Bronchial epithelial cell (primary cell): ENCODE measurements around the gene KRR1. TPM values are rescaled to one million over a fixed set of nuclear protein-coding genes. Genes with fewer than 3 reads are reported as not detected.

Source experiments
- DNase-seq: peaks from one replicate; pipeline ENCODE4 v3.0.0-alpha.2; 2010; ENCODE audit warnings: low read depth
- FAIRE-seq: peaks from 2 replicates; lab custom pipeline; 2011; peaks lifted over from hg19 to GRCh38; lab: Jason Lieb, UNC
- H3K27me3 ChIP-seq: 2 replicates; pipeline ENCODE4 v1.5.1; 2011; ENCODE audit warnings: low read length; ENCODE audit not compliant: control insufficient read depth, insufficient read depth
- H3K36me3 ChIP-seq: 2 replicates; pipeline ENCODE4 v1.5.1; 2011; ENCODE audit warnings: low read length; ENCODE audit not compliant: control insufficient read depth, insufficient read depth
- H3K4me3 ChIP-seq: 2 replicates; pipeline ENCODE4 v1.5.1; 2011; ENCODE audit warnings: mild to moderate bottlenecking, low read depth, low read length, control low read depth
- CTCF ChIP-seq: IDR thresholded peaks from 2 replicates; pipeline ENCODE4 v1.5.1; 2011; ENCODE audit warnings: mild to moderate bottlenecking, moderate library complexity, low read length, control low read depth, inconsistent platforms; ENCODE audit not compliant: insufficient read depth, severe bottlenecking
- total RNA-seq: library from RNA; depleted of rRNA; stranded (reverse); fragments of >200 nt; gene quantifications from 2 replicates; pipeline ENCODE4 v1.2.1, GENCODE V29; 2014

Gene KRR1
- total RNA-seq = 23.2 and 30.8 TPM in 2 replicates

GRCh38 chr12:75511116-75512048 is at the start of gene KRR1:
KRR1 (minus strand) TSS chr12:75511609; CDS start chr12:75511597, 12 bp downstream.
- Histone ChIP-seq H3K4me3 (peak within 1 kb of the TSS; percentile 64), H3K36me3 (peaks cover 5% of the 10 kb centered on the region), H3K27me3 (no peaks in the 10 kb centered on the region)
- no peak for TF ChIP-seq CTCF
- FAIRE-seq (peak; percentile 97), DNase-seq (peak; percentile 98)

GRCh38 chr12:75560167-75560566 is 48.8 kb upstream of the KRR1 start:
- no peak for FAIRE-seq
- no peaks in the 10 kb centered on the region for H3K27me3 ChIP-seq

GRCh38 chr12:75558287-75558686 is 46.9 kb upstream of the KRR1 start:
- Histone ChIP-seq H3K27me3 (no peaks in the 10 kb centered on the region), H3K36me3 (no peaks in the 10 kb centered on the region), H3K4me3 (no peak overlapping the region)
- no peak for DNase-seq
- TF ChIP-seq CTCF = no peak
- FAIRE-seq = no peak

More at GRCh38 chr12:75560167-75560566, 48.8 kb upstream of the KRR1 start:
- peak; percentile 51 for DNase-seq
- H3K36me3 ChIP-seq = no peaks in the 10 kb centered on the region
- H3K4me3 ChIP-seq = no peak overlapping the region
- TF ChIP-seq CTCF = peak; percentile 33

- Histone ChIP-seq H3K27me3 (no peaks in the 10 kb centered on the region), H3K4me3 (no peak overlapping the region), H3K36me3 (no peaks in the 10 kb centered on the region)
- DNase-seq (peak; percentile 40), FAIRE-seq (no peak)
- no peak for TF ChIP-seq CTCF
These were observed 45.0 kb upstream of the KRR1 start for GRCh38 chr12:75556311-75556899.

GRCh38 chr12:75554556-75554880 is 43.1 kb upstream of the KRR1 start:
- DNase-seq (no peak), FAIRE-seq (no peak)
- H3K27me3 ChIP-seq = no peaks in the 10 kb centered on the region
- H3K4me3 ChIP-seq = no peak overlapping the region
- no peak for TF ChIP-seq CTCF
- no peaks in the 10 kb centered on the region for H3K36me3 ChIP-seq
